GM19324 (cell line): Measurements from ENCODE around the gene KIAA1217.

Experiments
- ATAC-seq: cut with Tn5 transposase; IDR thresholded peaks from one replicate; pipeline ENCODE4 v1.9.1; 2021; ENCODE audit warnings: mild to moderate bottlenecking, moderate library complexity; ENCODE audit not compliant: unreplicated experiment, low FRiP score

The KIAA1217 gene

GRCh38 chr10:24207341-24207740, 1.6 kb upstream of the KIAA1217 start:
- no peak for ATAC-seq

GRCh38 chr10:24207781-24208611, 942 bp upstream of the KIAA1217 start:
- ATAC-seq, result no peak

- no peak for ATAC-seq
Observed at GRCh38 chr10:24209432-24209771, 464 bp downstream of the KIAA1217 start.

- ATAC-seq, result no peak
Observed at GRCh38 chr10:24209946-24210491, 1.1 kb downstream of the KIAA1217 start.

- ATAC-seq, result no peak
Observed at GRCh38 chr10:24210501-24210900, 1.6 kb downstream of the KIAA1217 start.

GRCh38 chr10:24213266-24213665, 4.3 kb downstream of the KIAA1217 start:
- no peak for ATAC-seq

- no peak for ATAC-seq
Observed at GRCh38 chr10:24213881-24214280, 4.9 kb downstream of the KIAA1217 start.

- no peak for ATAC-seq
Observed at GRCh38 chr10:24214762-24215161, 5.8 kb downstream of the KIAA1217 start.

GRCh38 chr10:24215196-24215595, 6.3 kb downstream of the KIAA1217 start:
- ATAC-seq, result no peak

GRCh38 chr10:24215603-24216002, 6.7 kb downstream of the KIAA1217 start:
- no peak for ATAC-seq

- ATAC-seq, result no peak
Observed at GRCh38 chr10:24219963-24220362, 11.0 kb downstream of the KIAA1217 start.

GRCh38 chr10:24223341-24223740, 14.4 kb downstream of the KIAA1217 start:
- ATAC-seq, result no peak

- ATAC-seq, result no peak
Observed at GRCh38 chr10:24223953-24224352, 15.0 kb downstream of the KIAA1217 start.

- no peak for ATAC-seq
Observed at GRCh38 chr10:24228642-24229041, 19.7 kb downstream of the KIAA1217 start.

GRCh38 chr10:24229909-24230308, 21.0 kb downstream of the KIAA1217 start:
- no peak for ATAC-seq

- ATAC-seq, result no peak
Observed at GRCh38 chr10:24231200-24231599, 22.3 kb downstream of the KIAA1217 start.

- ATAC-seq, result no peak
Observed at GRCh38 chr10:24234784-24235183, 25.8 kb downstream of the KIAA1217 start.

- no peak for ATAC-seq
Observed at GRCh38 chr10:24235471-24235870, 26.5 kb downstream of the KIAA1217 start.

GRCh38 chr10:24237801-24238395, 29.0 kb downstream of the KIAA1217 start:
- ATAC-seq, result no peak

- no peak for ATAC-seq
Observed at GRCh38 chr10:24238519-24239247, 29.7 kb downstream of the KIAA1217 start.
